ENCODE measurements around the gene CHST14.

The CHST14 gene

GRCh38 chr15:40463279-40463678 is 7.5 kb upstream of the CHST14 start:
- TF ChIP-seq, protein P1, sequence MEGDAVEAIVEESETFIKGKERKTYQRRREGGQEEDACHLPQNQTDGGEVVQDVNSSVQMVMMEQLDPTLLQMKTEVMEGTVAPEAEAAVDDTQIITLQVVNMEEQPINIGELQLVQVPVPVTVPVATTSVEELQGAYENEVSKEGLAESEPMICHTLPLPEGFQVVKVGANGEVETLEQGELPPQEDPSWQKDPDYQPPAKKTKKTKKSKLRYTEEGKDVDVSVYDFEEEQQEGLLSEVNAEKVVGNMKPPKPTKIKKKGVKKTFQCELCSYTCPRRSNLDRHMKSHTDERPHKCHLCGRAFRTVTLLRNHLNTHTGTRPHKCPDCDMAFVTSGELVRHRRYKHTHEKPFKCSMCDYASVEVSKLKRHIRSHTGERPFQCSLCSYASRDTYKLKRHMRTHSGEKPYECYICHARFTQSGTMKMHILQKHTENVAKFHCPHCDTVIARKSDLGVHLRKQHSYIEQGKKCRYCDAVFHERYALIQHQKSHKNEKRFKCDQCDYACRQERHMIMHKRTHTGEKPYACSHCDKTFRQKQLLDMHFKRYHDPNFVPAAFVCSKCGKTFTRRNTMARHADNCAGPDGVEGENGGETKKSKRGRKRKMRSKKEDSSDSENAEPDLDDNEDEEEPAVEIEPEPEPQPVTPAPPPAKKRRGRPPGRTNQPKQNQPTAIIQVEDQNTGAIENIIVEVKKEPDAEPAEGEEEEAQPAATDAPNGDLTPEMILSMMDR (IDR thresholded peaks at IDR 0.05; ENCODE audit: control insufficient read depth, extremely low read depth, insufficient read depth) = no peak
- no peak overlapping the region for H3K4me3 ChIP-seq (ENCODE audit: low read depth, low read length)
- no peak for DNase-seq (ENCODE audit: low read depth)

DNA sequence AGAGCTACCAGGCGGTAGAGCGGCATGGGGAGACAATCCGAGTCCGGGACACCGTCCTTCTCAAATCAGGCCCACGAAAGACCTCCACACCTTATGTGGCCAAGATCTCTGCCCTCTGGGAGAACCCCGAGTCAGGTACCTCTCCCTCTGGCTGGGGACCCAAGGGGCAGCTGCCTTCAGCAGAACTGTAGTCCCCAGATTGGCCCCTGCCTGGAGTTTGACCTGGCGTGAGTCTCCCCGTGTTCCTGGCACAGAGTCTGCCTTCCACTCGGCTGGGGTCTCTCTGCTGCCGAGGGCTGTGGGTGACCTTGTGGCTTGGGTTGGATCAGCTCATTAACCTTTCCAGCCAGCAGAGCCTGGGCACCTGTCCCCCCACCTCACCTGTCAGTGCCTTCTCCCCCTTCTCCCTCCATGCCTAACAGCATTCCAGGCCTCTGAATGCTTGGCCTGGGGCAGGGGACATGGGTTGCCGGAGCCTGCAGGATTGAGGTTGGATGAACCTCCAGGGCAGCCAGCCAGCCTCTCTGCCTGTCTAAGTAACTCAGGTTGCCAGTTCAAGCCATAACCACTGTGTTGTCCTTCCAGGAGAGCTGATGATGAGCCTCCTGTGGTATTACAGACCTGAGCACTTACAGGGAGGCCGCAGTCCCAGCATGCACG is 6.8 kb upstream of the CHST14 start:
- no peak overlapping the region for H3K4me3 ChIP-seq (ENCODE audit: low read depth, low read length)
- no peak for DNase-seq (ENCODE audit: low read depth)
- TF ChIP-seq, protein P1 (IDR thresholded peaks at IDR 0.05; ENCODE audit: control insufficient read depth, extremely low read depth, insufficient read depth) = no peak

- TF ChIP-seq, protein P1 (IDR thresholded peaks at IDR 0.05; ENCODE audit: control insufficient read depth, extremely low read depth, insufficient read depth) = no peak
- no peak overlapping the region for H3K4me3 ChIP-seq (ENCODE audit: low read depth, low read length)
- DNase-seq (ENCODE audit: low read depth) = no peak
Measured at GRCh38 chr15:40464595-40465185, 6.1 kb upstream of the CHST14 start.

GRCh38 chr15:40465939-40466338 is 4.8 kb upstream of the CHST14 start:
- DNase-seq (ENCODE audit: low read depth) = no peak
- TF ChIP-seq, protein P1 (IDR thresholded peaks at IDR 0.05; ENCODE audit: control insufficient read depth, extremely low read depth, insufficient read depth) = no peak
- no peak overlapping the region for H3K4me3 ChIP-seq (ENCODE audit: low read depth, low read length)

DNA sequence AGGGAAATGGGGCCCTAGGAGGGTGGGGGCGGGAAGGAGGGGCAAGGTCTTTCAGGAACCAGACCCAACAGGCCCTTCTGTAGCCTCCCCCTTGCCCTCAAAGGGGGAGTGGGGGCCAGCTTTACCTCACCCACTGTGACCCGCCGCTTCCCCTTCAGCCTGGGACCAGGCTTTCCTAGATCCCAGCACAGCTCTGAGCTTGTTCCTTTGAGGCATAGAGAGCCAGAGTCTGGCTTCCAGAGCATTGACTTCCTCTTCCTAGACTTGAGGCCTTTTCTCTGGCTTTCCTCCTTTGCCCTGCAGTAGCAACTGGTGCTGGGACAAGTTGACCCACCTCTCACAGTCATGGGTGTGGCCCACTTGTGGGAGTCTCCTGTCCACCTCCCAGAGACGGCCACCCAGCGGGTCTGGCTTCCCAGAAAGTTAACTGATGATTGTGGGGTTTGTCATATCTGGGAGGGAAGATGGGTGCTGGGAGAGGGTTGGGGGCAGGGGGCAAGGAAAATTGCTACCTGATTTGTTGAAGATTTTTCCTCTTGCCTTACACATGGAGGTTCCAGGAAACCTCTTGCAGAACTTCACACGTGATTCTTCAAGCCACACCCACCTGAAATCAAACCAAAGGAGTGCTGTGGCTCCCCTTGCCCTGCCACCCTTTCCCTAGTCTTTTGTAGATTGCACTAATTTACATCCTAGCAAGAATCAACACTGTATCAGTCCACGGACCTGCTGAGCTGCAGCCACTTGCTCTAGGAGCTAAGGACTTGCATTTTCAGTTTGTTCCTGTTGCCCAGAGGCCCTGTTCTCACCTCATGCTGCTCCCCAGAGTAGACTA is 4.1 kb upstream of the CHST14 start:
- H3K4me3 ChIP-seq (ENCODE audit: low read depth, low read length) = no peak overlapping the region
- no peak for DNase-seq (ENCODE audit: low read depth)
- TF ChIP-seq, protein P1 (IDR thresholded peaks at IDR 0.05; ENCODE audit: control insufficient read depth, extremely low read depth, insufficient read depth) = no peak

DNA sequence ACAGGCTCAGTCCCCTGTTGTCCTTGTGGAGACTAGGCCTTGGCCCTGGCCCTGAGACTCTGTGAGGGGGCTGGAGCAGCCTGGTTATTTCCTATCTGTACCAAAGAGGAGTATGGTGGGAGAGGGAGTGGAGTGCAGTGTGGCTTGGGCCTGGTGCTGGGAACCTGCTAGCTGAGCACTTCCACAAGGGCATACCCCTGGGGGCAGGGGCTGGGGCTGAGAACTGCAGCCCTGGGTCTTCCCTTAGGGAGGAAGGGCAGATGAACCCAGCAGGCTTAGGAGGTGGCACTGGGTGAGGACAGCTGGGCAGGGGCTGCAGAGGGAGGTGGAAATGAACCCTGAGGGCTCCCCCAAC is 3.5 kb upstream of the CHST14 start:
- DNase-seq (ENCODE audit: low read depth) = no peak
- no peak overlapping the region for H3K4me3 ChIP-seq (ENCODE audit: low read depth, low read length)
- TF ChIP-seq, protein P1 (IDR thresholded peaks at IDR 0.05; ENCODE audit: control insufficient read depth, extremely low read depth, insufficient read depth) = no peak
